Activated T-cell treated with anti-CD3 and anti-CD28 coated beads, Interleukin-2, amount 50 U/mL, for 1 hour (primary cell): ENCODE data around the gene TAL2.

Source experiments
- DNase-seq: peaks from one replicate; pipeline ENCODE4 v3.0.0-alpha.2; 2020

The TAL2 gene

DNA sequence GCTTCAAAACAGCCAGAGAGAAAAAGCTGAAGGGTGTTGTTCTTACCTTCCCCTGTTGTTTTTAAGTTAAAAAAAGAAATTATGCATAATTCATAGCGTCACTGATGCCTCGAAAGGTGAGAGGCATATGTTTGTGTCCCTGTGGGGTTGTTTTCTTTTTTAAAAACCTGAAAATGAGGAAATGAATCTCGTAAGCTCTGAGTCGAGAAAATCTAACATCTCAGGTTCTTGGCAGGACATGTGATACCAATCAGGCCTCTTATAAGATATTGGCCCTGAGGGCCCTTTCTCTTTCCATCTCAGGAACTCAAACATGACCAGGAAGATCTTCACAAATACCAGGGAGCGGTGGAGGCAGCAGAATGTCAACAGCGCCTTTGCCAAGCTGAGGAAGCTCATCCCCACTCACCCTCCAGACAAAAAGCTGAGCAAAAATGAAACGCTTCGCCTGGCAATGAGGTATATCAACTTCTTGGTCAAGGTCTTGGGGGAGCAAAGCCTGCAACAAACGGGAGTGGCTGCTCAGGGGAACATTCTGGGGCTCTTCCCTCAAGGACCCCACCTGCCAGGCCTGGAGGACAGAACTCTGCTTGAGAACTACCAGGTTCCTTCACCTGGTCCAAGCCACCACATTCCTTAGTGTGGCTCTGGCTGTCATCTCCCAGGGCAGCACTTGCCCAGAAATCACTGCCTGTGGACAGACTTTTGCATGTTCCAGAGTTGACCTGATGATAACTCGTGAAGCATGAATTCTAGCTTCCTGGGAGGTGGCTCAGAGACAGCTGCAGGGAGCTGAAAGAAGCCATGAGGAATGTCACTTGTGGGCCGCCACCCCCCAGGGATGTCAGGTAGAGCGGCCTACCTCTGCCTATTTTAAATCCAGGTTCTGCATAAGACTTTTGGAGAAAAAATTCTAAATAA lies at the start of gene TAL2:
Gene TAL2, plus strand, starts transcription at position 274 of the 921 bp plus-strand sequence. Its CDS starts 40 bp downstream, at position 314.
- DNase-seq = no peak

DNA sequence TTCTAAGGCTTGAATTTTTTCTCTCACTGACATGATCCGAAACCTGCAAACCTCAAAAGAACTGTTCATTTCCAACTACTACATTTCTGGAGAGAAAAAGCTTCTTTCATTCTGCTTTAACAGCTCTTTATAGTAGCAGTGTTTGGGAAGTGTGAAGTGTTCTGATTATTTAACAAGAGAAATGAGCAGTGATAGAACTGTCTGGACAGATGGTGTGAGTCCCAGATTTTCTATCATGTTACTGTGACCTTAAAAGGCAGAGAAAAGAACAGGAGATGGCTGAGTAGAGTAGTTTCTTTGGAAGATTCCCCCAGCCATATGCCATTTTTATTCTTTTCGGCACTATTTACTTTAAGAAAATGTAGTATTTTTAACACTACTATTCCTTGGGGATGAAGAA lies 41.3 kb upstream of the TAL2 start:
- DNase-seq = no peak

DNA sequence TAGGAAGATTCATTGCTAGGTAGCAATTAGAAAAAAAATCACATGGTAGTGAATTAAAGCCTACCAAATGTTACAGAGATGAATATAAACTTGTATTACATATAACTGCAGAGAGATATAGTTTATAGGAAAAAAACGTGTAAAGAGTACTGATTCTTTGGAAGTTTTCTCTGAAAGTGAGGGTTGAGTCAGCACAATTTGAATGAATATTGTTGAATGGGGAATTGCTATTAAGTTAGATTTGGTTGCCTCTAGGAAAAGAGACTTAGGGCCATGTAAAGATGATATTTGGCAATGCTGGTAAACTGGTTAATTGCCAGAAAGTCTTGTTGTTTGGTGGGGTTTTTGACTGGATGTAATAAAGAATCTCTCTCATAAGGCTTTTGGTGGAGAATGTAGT lies 37.2 kb upstream of the TAL2 start:
- no peak for DNase-seq

DNA sequence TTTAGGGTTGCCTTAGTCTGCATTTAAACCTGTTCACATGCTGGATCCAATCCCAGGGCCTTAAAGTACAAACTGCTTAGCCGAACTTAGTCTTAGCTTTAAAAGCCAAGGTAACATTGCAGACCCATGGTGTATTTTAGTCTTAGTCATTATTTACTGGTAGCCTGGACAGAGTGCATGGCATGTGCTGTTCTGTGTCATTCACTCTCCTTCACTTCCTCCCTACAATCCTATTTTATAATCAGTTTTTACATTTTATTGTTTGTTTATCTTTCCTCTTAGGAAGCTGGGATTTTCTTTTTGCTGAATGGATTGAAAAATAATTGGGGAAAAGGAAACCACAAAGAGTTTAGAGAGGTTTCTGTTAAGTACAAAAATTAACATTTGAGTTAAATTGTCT lies 29.4 kb upstream of the TAL2 start:
- no peak for DNase-seq

DNA sequence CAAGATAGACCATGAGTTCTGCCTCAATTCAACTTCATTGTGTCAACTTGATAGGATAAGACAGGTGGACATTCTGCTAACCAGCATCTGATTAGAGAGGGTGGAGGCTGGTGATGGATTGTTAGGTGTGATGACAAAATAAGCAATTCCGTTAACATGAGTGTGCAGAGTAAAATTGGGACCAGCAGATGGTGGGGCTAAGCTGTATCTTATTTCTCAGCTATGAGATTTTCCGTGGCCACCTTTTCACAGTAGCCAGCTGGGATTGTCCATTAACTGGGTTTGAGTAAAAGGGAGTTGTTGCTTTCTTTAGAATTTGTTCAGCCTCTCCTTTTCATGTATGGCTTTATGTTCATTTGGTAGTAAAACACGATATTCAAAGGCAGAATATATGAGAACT lies 28.8 kb upstream of the TAL2 start:
- DNase-seq = no peak

DNA sequence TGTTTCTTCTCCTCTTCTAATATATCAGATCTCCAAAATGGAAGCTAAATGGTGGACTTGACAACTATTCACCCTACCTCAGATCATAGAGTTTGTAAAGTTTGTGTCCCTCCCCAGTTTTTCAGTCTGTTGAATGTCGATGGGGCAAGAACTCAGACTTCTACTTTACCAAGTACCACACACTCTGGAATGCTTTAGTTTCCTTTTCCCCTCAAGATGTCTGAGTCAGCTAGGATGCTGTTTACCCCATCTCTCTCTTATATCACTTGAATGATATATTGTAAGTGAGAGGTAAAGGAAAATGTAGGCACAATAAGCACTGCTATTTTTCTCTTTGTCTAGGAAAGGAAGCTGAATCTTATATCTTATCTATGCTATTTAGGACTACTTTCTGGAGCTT lies 25.9 kb upstream of the TAL2 start:
- no peak for DNase-seq

DNA sequence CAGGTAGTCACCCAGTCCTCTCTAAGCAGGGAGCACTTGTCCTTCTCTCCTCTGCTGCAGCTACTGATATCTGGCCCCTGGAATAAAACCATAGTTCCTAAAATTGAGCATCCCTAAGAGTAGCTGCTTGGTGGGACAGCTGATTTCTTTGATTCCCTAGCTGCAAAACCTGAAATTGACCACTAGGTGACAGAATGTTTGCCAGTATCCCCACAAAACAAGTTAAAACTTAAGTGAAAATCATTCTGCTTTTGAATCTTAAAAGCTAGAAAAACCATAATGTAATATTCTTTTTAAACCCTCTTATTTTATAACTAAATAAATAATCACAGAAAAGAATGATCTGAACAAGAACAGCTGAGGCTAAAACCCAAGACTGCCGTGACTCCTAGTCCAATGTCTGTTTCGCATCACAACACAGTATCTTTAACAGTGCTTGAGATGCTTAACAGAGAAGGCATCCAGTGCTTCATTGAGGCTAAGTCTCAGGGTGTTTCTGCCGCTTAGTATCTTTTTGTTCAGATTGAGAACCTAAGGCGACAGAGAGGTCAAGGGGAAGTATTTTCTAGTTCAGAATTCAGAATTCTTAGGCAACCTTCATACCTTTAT lies 24.4 kb upstream of the TAL2 start:
- no peak for DNase-seq

DNA sequence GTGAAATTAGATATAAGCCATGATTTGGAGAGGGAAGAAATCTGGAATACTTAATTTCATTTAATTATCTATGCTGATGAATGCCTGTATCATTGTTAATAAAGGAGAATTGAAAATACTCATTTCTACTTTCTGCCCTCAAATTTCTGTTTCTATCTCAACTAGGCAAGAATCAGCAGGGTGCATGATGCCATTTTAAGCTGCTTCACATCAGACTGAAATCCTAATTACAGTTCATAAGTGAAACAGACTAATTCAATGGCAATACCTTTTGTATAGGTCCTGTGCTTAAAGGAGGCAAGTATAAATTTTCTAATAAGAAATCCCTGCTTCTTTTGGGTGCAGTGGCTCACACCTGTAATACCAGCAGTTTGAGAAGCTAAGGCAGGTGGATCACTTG lies 22.3 kb upstream of the TAL2 start:
- no peak for DNase-seq

DNA sequence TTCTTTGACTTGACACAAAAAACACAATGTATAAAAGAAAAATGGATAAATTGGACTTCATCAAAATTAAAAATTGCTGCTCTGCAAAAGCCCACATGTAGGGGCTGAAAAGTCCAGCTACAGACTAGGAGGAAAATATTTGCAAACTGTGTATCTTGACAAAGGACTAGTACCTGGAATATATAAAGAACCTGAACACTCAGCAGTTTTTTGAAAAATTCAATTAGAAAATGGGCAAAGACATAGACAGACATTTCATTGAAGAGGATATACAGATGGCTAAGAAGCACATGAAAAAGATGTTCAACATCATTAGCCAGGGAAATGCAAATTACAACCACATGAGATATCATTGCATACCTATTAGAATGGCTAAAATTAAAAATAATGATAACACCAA lies 18.5 kb upstream of the TAL2 start:
- no peak for DNase-seq

DNA sequence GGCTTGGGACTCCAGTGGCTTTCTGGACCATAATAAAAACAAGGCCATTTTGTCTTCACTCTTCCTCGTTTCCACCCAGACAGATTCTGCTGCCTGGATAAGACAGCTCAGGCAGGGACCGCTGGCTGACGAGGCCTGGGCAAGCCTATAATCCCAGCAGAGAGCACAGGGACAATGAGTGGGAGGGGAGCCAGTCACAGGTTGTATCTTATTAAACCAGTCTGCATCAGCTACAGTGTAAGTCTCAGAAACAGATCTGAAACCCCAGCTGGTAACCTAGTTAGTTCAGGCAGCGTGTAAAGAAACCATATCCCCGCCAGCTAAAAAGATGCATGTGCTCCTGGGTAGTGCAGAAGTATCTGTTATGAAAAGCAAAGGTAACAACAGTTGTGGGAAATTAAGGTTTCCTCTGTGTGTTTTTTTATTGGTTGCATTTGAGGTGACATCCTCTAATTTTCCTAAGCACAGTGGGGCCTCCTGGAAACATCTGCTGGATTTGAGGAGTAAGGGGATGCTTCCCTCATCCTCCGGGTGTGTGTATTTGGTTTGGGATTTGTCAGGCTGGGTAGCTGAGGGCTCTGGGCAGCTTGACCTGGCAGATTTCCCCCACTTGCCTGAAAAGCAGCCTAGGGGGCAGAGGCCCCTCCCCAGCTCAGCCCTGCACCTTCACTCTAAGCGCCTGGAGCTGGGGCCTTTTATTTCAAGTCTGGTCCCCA lies 15.2 kb upstream of the TAL2 start:
- no peak for DNase-seq

DNA sequence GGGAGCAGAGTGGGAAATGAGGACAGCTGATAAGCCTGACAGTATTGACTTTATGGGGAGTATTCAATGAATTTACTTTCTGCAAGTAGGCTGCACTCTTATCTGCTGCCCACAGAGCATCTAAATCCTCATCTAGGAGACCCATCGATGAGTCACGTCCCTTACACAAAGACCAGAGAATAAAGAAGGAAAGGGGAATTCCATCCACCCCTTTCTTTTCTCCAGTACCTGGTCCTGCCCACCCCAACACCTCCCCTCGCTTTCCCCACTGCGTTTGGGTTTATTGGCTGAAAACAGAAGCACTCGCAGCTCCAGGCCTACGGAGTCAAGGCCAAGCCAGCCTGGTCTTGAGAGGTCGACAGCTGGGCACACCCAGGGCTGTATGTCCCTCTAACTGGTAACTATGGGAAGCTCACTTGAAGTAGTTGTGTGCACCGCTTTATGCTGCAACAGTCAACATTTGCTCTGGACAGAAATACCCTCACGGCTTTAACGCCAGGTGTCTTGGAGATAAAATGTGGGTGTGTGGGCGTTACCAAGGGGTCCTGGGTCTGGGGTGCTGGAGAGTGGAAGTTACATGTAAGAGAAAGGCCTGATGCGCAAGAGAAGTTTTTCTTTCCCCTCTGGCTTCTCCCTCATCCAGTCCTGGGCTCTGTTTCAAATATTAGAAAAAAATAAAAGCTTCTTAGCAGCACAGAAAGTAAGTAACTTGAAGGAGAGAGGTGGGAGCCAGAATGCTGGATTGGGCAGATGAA lies 14.5 kb upstream of the TAL2 start:
- DNase-seq = no peak

DNA sequence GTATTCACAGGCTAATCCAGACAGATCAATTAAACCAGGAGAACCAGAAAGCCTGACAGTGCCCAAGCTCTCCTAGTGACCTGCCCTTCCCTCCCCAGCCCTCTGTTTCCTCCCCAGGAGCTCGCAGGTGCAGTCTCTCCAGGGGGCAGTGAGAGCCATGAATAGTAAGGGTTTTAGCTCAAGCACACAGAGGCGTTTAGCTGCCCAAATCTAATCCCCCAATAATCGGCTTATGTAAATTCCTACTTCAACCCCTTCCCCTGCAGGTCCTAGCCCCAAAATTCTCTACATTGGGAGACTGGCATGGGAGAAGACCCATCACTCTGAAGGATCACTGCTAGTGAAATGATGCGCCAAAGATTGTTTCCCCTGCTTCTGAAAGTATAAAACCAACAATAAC lies 10.5 kb upstream of the TAL2 start:
- DNase-seq = no peak

DNA sequence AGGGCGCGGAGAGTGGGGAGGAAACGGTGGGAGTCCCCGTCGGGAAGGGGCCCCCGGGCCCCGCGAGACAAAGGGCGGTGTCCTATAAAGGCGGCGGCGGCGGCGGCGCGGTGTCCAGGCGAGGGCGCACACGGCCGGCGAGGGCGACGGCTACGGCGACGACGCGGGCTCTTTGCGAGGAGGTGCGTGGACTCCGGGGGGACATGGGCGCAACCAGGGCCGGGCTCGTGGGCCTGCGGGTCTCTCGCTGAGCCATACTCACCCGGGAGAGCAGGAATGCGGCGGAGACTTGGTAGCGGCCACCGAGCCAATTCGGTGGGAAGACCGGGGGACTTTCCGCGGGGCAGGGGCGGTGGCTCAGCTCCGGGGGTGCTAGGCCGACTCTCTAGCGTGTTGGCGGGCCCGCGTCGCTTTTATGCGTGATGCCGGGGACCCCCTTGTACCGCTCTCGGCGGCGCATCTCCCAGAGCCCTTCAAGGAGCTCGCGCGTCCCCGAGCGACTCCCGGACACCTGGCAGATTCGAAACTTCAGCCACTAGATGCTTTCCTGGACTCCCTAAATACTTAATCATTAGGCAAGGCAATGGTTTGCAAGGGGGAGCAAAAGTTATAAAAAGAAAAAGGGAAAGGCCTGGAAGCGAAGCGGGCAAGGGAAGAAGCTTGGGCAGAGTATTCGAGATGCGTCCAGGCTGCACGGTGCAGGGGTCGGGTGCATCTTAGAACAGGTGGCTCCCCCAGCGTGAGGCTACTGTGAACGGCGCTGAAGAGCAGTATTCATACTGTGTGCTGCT lies 5.9 kb upstream of the TAL2 start:
- DNase-seq = peak; percentile 22

DNA sequence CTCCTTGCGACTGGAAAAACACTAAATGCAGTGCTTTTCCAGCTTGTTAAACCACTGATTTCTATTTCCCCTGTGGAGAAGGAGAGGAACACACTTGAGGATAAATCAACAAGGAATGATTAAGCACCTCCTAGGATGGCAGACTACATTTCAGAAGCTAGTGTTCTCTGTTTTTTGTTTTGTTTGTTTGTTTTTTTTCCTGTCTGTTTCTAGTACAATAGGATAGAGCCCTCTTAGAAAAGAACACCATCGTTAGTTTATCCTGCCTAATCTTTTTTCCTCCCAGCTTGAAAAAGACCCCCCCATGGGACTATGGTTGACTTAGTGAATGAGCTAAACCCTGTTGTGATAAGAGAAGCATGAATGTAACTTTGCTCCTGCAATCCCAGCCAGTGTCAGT lies 3.9 kb upstream of the TAL2 start:
- DNase-seq = no peak

DNA sequence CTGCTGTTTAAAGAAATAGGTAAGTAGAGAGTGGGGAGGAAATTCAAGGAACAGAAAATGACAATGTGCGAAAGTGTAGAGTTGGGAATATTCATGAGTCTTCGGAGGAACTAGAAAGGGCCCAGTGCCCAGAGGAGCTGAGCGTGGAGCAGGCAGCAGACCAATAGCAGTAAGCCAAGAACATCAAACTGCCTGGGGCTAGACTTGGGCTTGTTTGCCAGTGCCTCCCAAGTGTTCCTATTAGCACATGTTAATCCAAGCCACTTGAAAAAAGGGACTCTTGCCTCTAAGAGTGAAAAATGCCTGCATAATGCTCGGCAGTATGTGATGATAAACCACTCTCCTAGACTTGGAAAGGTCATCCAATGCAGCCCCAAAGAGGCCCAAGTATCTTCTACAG lies 1.2 kb upstream of the TAL2 start:
- no peak for DNase-seq

DNA sequence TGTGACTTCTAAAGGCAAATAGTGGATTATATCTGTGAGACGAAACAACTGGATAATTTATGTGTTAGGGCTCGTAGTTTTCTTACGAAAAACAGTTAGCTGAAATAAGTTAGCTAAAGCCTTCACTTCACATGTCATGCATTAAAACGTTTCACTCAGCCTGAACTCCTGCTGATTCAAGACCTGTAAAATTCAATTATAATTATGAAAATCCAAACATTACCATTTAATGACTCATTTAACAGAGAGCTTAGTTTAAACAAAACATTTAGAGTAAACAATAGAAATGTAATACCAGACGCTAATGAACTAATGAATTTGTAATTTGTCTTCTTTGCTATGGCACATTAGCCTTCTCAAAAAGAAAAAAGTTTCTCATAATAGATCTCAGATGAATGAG lies 1.7 kb downstream of the TAL2 start:
- no peak for DNase-seq

DNA sequence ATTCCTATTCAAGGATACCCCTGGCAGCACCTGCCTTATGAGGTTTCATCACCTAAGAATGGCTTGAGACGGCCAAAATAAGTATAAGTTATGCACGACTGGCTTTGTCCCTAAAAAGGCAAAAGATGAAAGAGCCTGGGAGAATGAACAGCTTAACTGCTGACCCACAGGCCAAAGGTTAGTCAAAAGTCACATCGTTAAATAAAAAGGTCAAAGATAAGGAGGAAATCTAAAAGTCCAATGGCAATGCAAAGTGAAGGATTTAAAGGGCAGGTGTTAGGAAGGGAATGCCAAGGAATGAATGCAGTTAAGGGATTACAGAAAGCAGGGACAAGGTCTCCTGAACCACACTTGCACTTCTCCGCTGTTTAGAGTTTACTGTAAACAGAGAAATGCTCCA lies 5.6 kb downstream of the TAL2 start:
- DNase-seq = no peak

DNA sequence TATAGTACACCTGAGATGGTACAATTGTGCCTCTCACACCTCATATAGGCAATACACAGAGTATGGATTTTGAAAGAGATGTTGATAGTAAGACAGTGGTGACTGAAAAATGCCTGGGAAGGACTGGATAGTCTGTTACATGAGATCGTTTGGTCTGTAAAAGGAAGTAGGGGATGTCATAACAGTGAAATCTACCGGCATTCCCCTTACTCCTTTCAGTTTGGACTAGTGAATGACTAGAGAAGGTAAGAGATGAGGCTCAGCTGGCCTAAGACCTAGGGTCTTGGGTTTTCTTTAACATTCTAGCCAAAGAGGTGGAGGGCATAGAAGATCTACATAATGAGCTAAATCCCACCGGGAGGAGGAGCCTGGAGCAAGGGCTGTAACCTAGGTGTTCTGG lies 8.1 kb downstream of the TAL2 start:
- DNase-seq = no peak

DNA sequence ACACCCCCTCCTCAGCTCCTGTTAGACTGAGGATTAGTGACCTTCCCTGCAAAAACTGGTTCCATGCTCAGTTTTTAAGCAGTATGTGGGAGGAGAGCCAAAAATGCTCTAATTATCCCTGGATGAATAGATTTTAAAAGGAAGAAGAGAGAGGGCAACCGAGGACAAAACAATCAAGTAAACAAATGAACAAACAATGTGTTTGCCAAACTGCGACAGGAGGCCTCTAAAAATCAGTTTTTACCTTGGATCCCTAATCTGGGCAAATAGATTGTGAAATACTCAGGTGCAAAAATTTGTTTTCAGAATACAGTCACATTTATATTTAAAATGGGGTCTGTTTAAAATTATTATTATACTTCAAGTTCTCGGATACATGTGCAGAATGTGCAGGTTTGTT lies 8.5 kb downstream of the TAL2 start:
- no peak for DNase-seq

DNA sequence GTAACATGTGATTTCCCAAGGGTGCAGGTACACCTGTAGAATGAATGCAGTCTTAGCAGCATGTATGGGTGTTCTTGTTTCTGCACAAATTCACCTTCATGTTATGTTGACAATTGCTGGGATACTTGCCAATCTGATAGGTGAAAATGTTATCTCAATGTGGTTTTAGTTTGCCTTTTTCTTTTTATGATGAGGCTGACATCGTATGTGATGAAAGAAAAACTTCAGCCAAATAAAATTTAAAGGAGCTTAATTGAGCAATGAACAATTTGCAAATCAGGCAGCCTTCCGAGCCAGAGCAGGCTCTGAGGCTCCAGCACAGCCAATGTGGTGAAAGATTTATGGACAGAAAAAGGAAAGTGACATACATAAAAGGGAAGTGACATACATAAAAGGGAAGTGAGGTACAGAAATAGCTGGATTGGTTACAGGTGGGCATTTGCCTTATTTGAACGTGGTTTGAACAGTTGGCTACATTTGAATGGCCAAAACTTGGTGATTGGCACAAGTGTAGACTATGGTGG lies 10.5 kb downstream of the TAL2 start:
- DNase-seq = no peak

DNA sequence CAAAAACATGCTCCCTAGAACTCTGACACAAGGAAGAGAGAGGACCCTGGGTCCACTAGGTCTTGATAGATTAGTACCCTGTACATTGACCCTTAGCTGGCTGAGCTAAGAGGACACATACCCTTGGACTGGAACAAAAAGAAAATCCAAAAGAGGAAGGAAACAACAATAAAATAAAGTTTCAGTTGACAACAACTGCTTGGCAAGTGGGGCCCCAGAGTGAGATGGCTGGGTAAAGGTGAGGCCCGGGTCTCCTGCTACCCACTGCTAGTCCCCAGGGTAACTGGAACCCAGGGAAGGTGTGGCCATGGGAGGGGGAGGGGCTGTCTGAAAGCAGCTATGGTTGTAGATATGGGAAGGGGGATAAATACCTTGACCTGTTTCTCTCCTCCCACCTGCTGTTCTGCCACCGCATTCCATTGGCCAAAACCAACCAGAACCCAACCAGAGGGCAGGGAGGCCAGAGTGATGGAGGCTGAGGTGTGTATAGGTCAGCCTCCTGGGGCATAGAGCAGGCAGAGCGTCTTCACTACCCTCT lies 11.7 kb downstream of the TAL2 start:
- no peak for DNase-seq
